GM21723 (cell line): ENCODE results near the gene NLRP5.

Experiments
- ATAC-seq: cut with Tn5 transposase; IDR thresholded peaks from one replicate; pipeline ENCODE4 v1.9.1; 2021; ENCODE audit warnings: mild to moderate bottlenecking, moderate library complexity; ENCODE audit not compliant: unreplicated experiment

NLRP5 gene

DNA sequence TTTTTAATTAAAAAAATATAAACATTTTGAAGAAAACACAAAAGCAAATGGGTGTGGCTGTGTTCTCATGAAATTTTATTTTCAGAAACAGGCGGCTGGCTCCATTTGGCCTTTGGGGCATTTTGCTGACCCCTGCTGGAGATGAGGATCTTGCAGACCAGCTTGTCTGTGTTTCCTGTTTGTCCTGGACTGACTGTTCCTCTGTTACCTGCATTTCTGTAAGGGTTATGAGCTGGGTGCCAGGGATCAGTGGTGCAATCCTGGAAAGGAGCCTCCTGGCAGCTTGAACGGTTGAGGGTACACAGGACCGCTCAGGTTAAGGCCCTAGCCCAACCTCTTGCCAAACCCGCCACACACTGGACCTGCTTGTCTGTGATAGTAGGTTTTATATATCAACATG, 84.6 kb downstream of the NLRP5 start:
- ATAC-seq, result no peak

DNA sequence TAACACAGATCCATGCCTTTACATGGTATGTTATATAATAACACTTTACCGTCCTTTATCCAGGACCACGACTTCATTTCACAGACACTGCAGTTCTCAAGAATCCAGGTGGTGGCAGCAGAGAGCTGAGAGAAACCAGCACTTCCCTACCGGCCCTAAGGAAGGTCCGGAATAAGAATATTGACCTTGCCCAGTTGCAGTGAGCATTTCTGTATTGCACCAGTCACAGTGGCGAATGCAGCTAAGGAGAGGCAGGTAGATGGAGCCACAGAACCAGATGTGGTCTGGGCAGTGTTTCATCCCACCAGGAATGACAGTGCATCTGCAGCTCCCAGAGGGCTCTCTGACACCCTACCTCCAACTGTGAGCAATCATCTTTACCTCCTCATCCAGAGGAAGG, 89.9 kb downstream of the NLRP5 start:
- ATAC-seq, result no peak

DNA sequence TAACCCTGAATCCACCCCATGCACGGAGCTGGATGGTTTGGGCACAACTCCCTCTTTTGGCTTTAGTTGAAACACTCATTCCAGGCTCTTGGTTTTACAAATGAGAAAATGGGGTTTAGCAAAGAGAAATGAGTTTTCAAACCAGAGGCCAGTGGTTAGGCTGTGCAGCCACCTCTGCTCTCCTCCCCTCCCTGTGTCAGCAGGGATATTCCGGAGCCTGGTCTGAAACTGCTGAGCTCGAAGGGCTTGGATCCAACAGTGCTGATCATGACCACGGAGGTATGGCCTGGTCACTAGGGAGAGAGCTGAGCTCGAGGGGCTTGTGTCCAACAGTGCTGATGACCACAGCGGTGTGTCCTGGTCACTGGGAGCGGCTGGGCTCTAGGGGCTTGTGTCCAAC, 93.0 kb downstream of the NLRP5 start:
- ATAC-seq, result no peak

DNA sequence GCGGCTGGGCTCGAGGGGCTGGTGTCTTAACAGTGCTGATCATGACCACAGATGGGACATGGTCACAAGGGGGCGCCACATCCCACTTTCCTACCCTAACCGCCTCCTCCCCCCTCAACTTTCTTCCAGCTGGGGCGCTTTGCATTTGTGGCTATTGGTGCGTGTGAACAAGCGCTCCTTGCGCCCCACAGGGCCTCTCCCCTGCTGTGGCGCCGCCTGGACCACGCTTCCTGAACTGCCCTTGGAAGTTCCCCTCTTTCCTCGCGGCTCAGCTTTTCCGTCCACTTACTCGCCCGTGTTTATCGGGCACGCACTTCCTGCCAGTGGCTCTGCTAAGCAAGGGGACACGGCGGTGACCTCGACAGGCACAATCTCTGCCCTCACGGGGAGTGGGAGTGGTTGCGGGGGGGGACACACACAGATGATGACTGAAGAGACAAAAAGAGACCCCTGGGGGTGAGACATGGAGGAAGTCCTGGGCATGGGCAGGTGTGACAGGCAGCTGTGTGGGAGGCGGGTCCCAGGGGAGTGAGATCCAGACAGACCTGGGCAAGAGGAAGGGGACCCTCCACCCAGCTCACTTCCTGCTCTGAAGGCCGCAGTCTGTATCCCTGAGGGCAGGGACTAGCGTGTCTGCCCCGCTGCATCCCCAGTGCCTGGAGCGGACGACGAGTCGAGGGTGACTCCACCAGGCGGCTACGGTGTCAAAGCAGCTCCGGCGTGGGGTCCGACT, 94.3 kb downstream of the NLRP5 start:
- ATAC-seq, result peak; percentile 74

DNA sequence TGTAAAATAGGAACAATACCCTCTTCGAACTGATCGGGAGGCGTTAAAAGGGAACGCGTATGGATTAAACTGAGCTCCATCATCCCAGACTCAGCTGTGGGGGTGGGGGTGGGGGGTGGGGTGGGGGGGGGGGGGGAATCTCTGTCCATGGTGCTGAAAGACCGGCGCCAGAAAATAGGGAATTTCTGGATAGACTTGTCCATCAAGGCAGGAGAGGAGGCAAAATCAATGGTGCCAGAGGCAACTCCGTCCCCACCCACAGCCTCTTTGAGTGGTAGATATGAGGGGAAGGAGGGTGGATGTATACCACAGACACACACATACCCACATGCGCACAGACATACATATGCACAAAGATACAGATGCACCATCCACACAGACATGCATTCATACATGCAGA, 97.1 kb downstream of the NLRP5 start:
- ATAC-seq, result no peak

DNA sequence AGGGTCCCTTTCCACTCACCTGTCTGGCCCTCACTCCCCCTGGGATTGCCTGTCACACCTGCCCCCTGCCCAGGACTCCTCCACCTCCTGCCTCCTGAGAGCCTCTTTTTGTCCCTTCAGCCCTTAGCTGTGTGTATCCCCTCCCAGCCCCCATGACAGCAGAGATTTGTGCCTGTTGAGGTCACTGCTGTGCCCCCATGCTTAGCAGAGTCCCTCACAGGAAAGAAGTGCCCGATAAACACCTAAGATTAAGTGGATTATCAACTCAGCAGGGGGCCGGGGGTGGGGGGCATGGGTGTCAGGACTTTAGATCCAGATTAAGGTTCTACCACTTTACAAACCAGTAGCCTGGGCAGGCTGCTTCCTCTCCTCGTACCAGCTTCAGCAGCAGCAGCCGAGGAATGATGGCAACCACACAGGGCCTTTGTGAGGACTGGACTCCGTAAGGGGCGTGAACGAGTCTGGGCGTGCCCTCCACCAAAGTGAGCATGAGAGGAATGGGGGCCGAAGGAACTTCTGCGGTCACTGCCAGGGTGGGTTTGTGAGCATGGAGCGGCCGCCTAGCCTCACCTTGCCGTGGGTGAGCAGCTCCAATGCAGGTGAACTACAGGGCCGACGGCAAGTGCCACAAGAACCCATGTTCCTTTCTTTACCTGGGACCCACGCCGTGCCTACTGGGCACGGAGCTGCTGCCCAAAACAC, 98.4 kb downstream of the NLRP5 start:
- ATAC-seq, result no peak

DNA sequence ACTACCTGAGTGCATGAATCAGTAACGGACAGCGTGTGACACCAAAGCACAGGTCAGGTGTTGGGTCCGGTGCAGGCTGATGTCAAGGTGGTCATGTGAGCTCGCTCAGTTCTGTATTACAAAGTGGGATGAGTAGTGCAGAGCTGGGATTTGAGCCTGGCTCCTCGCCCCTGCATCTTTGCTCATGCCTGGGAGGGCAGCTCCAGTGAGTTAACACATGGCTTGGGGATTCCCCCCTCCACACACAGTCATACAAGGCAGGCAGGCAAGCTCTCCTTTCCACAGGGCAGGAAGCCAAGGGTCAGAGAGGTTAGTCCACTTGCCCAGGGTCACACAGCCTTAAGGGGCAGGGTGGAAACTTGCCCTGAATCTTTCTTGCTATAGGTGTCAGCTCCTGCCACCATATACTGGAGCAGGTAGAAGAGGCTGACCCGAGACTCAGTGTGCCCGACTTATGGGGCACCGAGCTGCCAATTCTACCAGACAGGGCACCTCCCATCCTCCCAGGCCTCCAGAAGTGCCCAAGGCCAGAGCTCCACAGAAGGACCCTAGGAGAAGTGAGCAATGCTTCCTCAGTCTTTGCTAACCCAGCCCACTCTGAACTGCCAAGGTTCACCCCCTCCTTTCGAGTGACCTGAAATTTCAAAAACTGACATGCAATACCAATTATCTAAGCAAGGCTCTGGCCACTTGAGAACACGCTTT, 99.1 kb downstream of the NLRP5 start:
- ATAC-seq, result no peak

DNA sequence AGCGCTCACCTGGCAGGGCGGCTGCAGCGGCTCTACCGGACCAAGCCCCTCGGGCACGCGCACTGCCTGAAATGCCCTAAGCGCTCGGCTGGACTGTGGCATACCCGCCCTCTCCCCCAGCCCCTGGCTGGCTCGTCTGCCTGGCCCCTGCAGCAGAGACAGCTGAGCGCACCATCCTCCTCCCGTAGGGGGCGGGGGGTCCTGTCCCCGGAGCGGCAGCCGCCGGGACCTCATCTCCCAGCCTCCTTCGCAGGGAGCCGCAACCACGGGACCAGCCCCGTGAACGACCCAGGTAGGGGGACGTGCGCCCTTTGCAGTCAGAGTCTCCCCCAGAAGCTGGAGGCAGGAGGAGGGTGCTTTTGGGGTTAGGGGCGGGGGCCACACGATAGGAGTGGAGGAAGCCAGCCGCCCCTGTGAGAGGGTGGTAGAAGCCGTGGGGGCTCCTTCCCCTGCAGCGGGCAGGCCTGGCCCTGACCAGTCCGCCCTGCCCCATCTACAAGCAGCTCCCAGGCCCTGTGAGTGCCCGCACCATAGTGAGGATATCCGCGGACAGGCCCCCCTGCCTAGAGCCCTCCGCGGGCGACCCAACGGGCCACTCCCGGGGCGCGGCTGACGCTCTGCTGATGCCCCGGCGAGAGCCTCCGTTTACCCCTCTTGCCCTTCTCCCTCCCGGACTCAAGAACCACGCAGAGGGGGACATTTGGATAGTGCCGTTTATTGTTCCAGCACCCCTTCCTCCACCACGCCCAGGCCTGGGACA, 100.3 kb downstream of the NLRP5 start:
- ATAC-seq, result no peak

DNA sequence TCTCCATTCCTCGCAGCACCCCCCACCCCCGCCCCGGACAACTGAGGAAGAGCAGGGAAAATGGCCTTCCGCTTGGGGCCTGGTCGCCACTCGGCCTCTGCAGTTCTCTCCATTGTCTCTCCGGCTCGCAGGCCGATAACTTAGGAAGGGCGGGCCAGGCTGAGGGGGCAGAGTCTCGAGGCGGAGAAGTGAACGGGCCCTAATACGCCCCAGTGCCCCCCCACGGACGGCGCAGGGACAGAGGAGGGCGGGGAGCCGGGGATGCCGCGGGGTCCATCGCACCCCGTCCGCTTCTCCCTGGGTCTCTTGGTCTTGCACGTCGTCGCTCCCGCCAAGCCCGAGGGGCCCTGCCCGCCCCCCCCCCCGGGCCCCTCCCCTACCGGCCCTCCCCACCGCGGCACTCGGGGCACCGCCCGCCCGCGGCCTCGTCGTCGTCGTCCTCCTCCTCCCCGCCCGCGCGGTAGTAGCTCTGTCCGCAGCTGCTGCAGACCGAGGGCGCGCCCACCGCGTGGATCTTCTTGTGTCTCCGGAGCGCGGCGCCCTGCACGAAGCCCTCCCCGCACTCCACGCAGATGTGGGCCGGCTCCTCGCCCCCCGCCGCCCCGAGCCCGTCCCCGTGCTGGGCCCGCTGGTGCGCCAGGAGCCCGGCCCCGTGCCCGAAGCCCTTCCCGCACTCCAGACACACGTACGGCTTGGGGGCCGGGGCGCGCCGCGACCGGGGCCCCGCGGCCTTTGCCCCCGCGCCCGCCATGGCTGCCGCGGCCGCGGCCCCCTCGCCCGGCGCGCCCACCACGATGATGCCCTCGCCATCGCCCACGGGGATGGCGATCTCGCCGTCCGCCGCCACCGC, 101.3 kb downstream of the NLRP5 start:
- ATAC-seq, result no peak

DNA sequence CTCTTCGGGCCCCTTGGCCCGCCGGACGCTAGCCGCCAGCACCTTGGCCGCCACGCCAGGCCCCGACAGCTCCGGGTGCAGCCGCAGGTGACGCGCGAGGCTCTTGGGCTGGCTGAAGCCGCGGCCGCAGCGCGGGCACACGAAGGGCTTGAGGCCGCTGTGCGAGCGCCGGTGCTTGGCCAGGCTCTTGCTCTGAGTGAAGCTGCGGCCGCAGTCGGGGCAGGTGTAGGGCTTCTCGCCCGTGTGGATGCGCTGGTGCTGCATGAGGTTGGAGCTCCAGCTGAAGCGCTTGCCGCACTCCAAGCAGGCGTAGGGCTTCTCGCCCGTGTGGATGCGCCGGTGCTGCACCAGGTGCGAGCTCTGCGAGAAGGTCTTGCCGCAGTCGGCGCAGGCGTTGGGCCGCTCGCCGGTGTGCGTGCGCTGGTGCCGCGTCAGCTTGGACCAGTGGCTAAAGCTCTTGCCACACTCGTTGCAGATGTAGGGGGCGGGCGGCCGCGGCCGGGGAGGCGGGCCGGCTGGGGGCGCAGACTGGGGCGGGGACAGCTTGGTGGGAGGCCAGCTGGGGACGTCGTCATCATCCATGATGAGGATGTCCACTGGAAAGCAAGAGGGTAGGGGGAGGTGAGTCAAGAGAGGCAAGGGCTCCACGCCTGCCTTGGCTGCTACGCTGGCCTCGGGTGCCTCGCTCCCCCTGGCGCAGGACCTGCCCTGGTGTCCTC, 102.1 kb downstream of the NLRP5 start:
- ATAC-seq, result no peak

DNA sequence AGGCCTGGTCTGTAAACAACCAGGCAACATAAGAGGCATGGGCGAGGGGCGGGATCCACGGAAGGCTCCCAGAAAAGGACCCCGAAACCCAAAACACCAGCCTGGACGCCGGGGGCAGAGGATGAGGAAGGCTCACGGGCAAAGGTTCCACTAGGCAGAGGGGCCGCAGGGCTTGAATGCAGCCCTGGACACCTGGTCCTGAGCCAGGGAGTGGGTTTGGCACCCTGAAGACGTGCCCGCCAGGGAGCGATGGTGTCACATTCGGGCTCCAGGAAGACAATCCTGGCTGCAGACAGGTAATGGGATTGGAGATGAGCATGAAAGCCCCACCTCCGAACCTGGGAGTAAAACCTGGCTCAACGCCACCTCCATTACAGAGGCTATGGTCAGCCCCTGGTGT, 102.8 kb downstream of the NLRP5 start:
- no peak for ATAC-seq

DNA sequence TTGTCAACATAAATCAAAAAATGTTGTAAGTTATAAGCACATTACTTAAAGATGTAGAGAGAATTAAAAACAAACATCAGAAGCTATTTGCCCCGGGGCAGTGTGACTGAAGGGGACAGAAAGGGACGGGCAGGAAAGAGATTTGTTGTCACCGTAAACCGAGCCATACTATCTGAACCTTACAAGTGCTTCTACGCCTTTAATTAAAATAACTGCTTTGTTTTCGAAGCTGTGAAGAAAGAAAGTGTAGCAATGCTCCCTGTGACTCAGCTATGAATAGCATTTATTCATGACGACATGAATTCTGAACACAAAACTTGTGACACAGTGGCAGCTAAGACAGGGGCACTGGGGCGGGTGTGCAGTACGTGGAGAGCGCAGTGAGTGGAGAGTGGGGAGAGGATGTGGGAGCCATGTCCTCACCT, 104.5 kb downstream of the NLRP5 start:
- ATAC-seq, result no peak

DNA sequence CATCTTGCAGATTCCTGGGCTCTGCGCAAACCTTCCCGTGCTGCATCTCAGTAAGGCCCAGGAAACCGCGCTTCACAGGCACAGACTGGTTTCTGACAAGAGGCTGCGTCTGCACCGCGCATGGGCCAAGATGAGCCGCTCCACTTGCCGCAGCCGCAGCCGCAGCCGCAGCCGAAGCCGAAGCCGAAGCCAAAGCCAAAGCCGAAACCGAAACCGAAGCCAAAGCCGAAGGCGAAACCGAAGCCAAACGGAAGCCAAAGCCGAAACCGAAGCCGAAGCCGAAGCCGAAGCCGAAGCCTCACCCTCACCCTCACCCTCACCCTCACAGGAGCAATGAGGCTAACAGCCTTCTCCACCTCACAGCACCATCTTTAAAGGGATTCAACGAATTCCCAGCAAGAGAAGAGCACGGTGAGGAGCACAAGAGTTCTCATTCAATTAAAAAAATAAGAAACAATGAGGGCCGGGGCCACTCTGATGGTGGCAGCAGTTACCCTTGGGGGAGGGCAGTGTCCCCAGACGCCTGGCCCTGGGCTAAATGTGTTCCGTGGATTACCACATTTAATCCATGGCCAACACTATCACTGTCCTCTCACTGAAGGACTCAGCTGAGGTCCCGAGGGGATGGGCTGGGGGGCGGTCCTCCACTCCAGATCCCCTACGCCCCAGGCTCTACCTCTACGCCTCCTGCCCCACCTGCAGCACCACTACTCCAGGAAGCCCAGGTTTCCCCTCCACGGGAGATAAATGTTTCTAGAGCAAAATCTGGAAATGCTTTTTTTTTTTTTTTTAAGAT, 105.4 kb downstream of the NLRP5 start:
- ATAC-seq, result no peak

DNA sequence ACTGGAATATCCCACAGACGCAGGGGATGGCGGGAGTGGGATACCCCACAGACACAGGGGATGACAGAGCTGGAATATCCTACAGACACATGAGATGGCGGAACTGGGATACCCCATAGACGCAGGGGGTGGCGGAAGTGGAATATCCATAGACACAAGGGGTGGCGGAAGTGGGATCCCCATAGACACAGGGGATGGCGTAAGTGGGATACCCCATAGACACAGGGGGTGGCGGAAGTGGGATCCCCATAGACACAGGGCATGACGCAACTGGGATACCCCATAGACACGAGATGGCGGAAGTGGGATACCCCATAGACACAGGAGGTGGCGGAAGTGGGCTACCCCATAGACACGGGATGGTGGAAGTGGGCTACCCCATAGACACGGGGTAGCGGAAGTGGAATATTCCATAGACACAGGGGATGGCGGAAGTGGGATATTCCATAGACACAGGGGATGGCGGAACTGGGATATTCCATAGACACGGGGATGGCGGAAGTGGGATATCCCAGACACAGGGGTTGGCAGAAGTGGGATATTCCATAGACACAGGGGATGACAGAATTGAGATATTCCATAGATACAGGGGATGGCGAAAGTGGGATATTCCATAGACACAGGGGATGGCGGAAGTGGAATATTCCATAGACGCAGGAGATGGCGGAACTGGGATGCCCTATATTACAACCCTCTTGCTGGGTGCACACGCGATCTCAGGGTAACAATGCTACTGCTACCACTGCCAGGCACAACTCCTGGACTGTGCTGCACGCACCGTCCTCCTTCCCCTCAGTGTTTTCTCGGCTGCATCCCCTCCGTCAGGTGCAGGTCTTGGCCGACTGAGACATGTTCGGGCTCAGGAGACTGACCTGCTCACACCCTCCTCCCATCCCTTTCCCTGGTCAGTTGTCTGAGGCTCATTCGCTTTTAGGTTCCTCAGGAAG, 106.4 kb downstream of the NLRP5 start:
- ATAC-seq, result no peak

DNA sequence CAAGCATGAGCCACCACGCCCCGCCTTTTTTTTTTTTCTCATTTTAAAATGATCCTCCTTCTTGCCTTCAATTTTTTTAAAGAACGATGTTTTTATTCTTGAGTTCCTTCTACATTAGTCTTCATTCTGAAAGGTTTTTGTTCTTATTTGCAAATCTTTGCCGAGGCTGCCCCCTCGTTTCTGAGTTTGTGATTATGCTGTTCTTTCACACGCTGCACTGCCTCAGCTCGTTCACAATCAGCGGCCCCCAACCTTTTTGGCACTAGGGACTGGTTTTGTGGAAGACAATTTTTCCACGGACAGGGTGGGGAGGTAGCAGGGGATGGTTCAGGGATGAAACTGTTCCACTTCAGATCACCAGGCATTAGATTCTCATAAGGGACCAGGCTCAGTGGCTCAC, 107.9 kb downstream of the NLRP5 start:
- no peak for ATAC-seq

DNA sequence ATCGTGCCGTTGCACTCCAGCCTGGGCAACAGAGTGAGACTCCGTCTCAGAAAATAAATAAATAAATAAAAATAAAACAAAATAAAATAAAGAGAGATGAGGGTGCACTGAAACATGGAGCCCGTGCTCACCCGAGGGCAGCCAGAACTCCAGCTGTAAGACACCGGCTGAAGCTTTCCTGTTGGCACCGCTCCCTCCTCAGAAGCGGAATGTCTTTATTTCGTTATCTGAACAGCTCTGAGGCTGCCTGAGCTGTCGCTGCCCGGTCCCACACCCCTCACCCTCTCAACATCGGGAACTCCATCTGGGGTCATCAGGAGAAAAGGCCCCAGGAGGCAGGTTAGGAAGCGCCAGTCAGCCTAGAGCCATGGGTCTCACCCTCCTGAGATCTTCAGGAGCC, 110.1 kb downstream of the NLRP5 start:
- no peak for ATAC-seq

DNA sequence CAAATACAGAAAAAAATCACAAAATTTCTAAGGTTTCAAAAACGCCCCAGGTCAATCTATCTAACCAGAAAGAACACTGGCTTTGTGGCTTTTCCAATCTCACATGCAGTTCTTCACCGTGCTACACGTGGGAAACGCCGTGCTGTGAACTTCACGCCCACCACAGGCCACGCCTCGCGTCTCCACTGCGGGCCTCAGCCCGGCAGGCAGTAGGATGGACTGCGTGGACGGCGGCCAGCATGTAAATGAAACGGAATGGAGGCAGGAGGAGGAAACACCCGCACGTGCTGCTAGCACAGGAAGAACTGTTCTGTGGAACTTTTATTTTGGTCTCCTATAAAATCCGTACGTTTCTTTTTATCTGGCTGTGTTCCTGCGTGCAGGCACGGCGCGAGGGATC, 110.7 kb downstream of the NLRP5 start:
- ATAC-seq, result no peak

DNA sequence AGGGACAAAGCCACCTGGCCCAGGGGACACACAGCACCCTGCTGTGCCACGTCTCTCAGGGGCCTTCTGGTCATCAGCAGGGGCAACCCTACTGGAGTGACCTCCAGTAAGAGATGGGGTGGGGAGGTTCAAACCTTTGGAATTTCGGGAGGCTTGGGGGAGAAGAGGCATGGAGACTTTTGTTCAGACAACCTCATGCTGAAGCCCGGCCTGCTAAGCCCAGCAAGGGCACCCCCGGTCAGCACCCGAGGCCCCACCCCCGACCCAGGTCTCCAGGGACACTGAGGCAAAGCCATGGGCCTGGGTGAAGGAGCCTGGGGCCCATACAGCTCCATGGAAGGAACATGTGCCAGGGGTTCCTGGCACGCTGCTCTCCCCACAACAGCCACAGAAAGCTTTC, 111.2 kb downstream of the NLRP5 start:
- no peak for ATAC-seq
